ENCODE measurements around the gene DENND1A. TPM values are rescaled to one million over a fixed set of nuclear protein-coding genes. Genes with fewer than 3 reads are reported as not detected.

Gene DENND1A
- total RNA-seq, 2 donors from 2014 or later: 17.8 to 36.6 TPM

DNA sequence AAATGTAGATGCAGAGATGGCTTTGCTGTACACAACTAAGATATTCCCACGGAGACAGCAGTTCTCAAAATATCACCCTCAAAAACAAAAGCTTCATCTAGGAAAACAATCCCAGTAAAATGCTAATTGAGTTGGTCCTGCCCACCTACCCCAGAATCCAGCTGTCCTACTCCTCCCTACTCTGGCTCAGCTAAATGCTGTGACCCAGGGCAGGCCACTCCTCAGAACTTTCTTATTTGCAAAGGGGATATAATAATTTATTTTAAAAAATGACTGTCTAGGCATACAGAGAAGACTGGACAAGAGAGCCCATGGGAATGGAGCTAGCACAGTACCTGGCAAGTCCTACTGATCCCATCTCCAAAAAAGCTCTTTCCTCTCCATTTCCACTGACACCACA, 411.6 kb downstream of the DENND1A start:
- Histone ChIP-seq H3K4me3 (no peak overlapping the region), H3K9me3 (no peaks in the 10 kb centered on the region), H3K4me1 (ENCODE audit: control insufficient read depth in 1 of 2, low read depth in 2 of 2) (no peaks in the 10 kb centered on the region), H3K27ac (no peak overlapping the region), H3K27me3 (replicated peaks; ENCODE audit: insufficient read depth) (no peaks in the 10 kb centered on the region), H3K36me3 (no peaks in the 10 kb centered on the region)
- TF ChIP-seq, protein P1, sequence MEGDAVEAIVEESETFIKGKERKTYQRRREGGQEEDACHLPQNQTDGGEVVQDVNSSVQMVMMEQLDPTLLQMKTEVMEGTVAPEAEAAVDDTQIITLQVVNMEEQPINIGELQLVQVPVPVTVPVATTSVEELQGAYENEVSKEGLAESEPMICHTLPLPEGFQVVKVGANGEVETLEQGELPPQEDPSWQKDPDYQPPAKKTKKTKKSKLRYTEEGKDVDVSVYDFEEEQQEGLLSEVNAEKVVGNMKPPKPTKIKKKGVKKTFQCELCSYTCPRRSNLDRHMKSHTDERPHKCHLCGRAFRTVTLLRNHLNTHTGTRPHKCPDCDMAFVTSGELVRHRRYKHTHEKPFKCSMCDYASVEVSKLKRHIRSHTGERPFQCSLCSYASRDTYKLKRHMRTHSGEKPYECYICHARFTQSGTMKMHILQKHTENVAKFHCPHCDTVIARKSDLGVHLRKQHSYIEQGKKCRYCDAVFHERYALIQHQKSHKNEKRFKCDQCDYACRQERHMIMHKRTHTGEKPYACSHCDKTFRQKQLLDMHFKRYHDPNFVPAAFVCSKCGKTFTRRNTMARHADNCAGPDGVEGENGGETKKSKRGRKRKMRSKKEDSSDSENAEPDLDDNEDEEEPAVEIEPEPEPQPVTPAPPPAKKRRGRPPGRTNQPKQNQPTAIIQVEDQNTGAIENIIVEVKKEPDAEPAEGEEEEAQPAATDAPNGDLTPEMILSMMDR (IDR thresholded peaks at IDR 0.05): no peak
- ATAC-seq (ENCODE audit: insufficient number of reproducible peaks, low FRiP score, low read depth) (no peak), DNase-seq (ENCODE audit: low spot score) (no peak)

DNA sequence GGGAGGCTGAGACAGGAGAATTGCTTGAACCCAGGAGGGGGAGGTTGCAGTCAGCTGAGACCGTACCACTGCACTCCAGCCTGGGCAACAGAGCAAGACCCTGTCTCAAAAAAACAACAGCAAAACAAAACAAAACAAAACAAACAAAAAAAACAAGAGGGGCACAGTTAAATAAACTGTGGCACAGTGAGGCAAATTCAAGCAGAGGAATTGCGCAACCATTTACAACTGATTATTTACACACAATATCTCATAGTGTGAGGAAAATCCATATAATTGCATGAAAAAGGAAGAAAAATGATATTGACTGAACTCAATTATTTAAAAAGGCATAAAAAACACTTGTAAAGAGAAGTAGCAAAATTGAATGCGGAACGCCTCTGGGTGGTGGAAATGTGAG, 412.4 kb downstream of the DENND1A start:
- no peaks in the 10 kb centered on the region for H3K27me3 ChIP-seq (replicated peaks; ENCODE audit: insufficient read depth)
- ATAC-seq (ENCODE audit: insufficient number of reproducible peaks, low FRiP score, low read depth) (no peak), DNase-seq (ENCODE audit: low spot score) (no peak)
- H3K4me3 ChIP-seq: no peak overlapping the region
- H3K36me3 ChIP-seq: no peaks in the 10 kb centered on the region
- no peaks in the 10 kb centered on the region for H3K4me1 ChIP-seq (ENCODE audit: control insufficient read depth in 1 of 2, low read depth in 2 of 2)
- H3K9me3 ChIP-seq: no peaks in the 10 kb centered on the region
- TF ChIP-seq, protein P1 (IDR thresholded peaks at IDR 0.05): no peak
- H3K27ac ChIP-seq: no peak overlapping the region

DNA sequence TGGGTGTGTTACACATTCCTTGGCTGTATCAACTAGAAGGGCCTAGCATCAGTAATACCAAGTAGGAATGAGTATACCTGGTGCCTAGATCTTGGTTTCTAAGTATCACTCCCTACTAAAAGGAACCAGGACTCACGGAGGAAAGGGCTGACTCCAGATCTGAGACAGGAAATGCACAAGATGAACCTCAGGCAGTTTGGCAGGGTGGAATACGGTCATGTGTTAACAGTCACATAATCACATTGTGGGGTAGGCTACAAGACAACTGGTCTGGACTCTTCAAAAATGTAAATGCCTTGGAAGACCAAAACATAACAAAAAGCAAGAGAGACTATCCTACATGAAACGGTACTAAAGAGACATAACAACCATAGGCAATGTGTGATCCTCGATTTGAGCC, 415.2 kb downstream of the DENND1A start:
- DNase-seq (ENCODE audit: low spot score): no peak
- no peak for ATAC-seq (ENCODE audit: insufficient number of reproducible peaks, low FRiP score, low read depth)
- H3K36me3 ChIP-seq: no peaks in the 10 kb centered on the region
- no peaks in the 10 kb centered on the region for H3K4me1 ChIP-seq (ENCODE audit: control insufficient read depth in 1 of 2, low read depth in 2 of 2)
- no peak overlapping the region for H3K4me3 ChIP-seq
- TF ChIP-seq, protein P1 (IDR thresholded peaks at IDR 0.05): no peak
- no peak overlapping the region for H3K27ac ChIP-seq
- no peaks in the 10 kb centered on the region for H3K27me3 ChIP-seq (replicated peaks; ENCODE audit: insufficient read depth)
- no peaks in the 10 kb centered on the region for H3K9me3 ChIP-seq

DNA sequence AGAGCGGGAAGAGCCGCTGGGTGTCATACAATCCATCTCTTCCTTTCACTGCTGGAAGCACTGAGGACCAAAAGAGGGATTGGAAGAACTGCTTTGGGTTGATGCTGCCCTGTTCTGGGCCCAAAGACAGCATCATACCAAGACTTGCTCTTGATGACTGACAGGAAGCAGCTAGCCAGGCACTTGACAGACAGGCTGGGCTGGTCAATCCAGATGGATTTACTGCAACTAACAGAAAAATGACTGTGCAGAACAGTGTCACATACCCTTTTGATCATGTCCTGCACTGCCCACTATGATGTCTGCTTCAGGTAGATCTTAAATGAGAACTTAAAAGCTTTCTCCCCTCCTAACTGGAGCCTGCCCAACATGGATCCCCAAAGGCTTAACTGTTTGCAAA, 416.4 kb downstream of the DENND1A start:
- Histone ChIP-seq H3K36me3 (no peaks in the 10 kb centered on the region), H3K27ac (no peak overlapping the region), H3K27me3 (replicated peaks; ENCODE audit: insufficient read depth) (no peaks in the 10 kb centered on the region), H3K4me3 (no peak overlapping the region), H3K4me1 (ENCODE audit: control insufficient read depth in 1 of 2, low read depth in 2 of 2) (no peaks in the 10 kb centered on the region), H3K9me3 (no peaks in the 10 kb centered on the region)
- no peak for ATAC-seq (ENCODE audit: insufficient number of reproducible peaks, low FRiP score, low read depth)
- TF ChIP-seq, protein P1 (IDR thresholded peaks at IDR 0.05): no peak
- no peak for DNase-seq (ENCODE audit: low spot score)

DNA sequence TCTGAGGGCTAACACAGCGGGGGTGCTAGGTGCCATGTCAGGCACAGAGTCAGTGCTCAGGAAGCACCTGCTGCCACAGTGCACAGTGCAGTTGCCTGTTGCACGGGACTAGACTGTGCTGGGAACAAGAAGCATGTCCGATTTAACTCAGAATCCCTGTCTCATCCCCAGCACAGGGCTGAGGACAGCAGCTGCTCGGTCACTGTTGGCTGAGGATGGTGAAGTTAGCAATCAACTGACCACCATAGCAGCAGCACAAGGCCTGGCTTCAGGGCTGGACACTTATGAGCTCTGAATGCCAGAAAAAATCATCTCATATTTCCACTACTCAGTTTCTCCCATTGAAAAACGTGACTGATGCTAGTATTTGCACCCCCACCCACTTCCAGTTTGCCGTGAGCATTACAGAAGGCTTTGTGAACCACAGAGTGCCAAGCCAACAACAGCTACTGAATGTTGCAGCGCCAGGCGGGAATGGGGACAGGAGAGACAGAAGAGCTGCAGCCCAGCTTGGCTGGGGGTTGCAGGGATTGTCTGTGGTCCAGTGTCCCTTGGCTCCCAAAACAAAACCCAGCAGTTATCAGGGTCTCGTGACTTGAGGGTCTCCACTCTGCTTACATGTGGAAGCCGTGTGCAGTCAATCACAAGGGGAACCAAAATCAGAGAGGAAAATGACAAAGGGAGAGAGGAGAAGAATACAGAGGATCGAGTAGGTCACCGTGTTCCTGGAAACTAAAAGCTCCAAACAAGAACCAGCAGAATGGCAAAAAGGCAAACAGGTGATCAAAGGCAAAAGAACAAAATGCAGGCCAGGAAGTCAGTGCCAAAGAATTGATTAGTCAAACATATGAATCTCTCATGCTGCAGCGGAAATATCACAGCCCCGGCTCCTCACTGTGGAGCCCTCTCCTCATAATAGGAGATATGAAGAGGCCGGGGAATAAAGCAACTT, 418.3 kb downstream of the DENND1A start:
- no peaks in the 10 kb centered on the region for H3K4me1 ChIP-seq (ENCODE audit: control insufficient read depth in 1 of 2, low read depth in 2 of 2)
- no peak for DNase-seq (ENCODE audit: low spot score)
- H3K9me3 ChIP-seq: no peaks in the 10 kb centered on the region
- TF ChIP-seq, protein P1 (IDR thresholded peaks at IDR 0.05): no peak
- no peak overlapping the region for H3K27ac ChIP-seq
- H3K4me3 ChIP-seq: no peak overlapping the region
- H3K27me3 ChIP-seq (replicated peaks; ENCODE audit: insufficient read depth): no peaks in the 10 kb centered on the region
- no peaks in the 10 kb centered on the region for H3K36me3 ChIP-seq
- ATAC-seq (ENCODE audit: insufficient number of reproducible peaks, low FRiP score, low read depth): no peak

All from thoracic aorta (tissue), 2 donors.